DOHH2 (cell line): ENCODE results near the gene TDRD15.
"Not testable (repeated sequence)": the region's sequence is repeated elsewhere in the genome, so short reads cannot be mapped to it uniquely, and the experiment has no call there.

Experiments
- EZH2phosphoT487 ChIP-seq: fragments of 200-600 bp; sonication (generic); IDR thresholded peaks from 2 replicates; pipeline ENCODE4 v1.6.1; 2017; ENCODE audit warnings: borderline replicate concordance, mild to moderate bottlenecking, antibody characterized with exemption, low read length, moderate library complexity, mixed read lengths
- TF ChIP-seq, protein P1 (sequence below): fragments of 200-600 bp; sonication (generic); IDR thresholded peaks from one replicate; pipeline ENCODE4 v1.5.1; 2014; ENCODE audit warnings: antibody characterized with exemption, mild to moderate bottlenecking, low read depth, low read length; ENCODE audit not compliant: poor library complexity, severe bottlenecking

DNA sequence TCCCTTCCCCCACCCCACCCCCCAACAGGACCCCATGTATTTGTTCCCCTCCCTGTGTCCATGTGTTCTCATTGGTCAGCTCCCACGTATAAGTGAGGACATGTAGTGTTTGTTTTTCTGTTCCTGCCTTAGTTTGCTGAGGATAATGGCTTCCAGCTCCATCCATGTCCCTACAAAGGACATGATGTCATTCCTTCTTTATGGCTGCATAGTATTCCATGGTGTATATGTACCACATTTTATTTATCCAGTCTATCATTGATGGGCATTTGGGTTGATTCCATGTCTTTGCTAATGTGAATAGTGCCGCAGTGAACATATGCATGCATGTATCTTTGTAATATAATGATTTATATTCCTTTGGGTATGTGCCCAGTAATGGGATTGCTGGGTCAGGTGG lies 27.5 kb downstream of the TDRD15 start:
- TF ChIP-seq, protein P1, sequence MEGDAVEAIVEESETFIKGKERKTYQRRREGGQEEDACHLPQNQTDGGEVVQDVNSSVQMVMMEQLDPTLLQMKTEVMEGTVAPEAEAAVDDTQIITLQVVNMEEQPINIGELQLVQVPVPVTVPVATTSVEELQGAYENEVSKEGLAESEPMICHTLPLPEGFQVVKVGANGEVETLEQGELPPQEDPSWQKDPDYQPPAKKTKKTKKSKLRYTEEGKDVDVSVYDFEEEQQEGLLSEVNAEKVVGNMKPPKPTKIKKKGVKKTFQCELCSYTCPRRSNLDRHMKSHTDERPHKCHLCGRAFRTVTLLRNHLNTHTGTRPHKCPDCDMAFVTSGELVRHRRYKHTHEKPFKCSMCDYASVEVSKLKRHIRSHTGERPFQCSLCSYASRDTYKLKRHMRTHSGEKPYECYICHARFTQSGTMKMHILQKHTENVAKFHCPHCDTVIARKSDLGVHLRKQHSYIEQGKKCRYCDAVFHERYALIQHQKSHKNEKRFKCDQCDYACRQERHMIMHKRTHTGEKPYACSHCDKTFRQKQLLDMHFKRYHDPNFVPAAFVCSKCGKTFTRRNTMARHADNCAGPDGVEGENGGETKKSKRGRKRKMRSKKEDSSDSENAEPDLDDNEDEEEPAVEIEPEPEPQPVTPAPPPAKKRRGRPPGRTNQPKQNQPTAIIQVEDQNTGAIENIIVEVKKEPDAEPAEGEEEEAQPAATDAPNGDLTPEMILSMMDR = not testable (repeated sequence)
- TF ChIP-seq EZH2phosphoT487 = not testable (repeated sequence)
